Liver (tissue), 9 donors: ENCODE results near the gene PPP2R5A. TPM values are rescaled to one million over a fixed set of nuclear protein-coding genes. Genes with fewer than 3 reads are reported as not detected.
"Not testable (repeated sequence)": the region's sequence is repeated elsewhere in the genome, so short reads cannot be mapped to it uniquely, and the experiment has no call there.

Source experiments
- DNase-seq: peaks from one replicate; pipeline ENCODE4 v3.0.0-alpha.2; 2017; ENCODE audit warnings: low spot score
- H3K27ac ChIP-seq, 2 donors: one replicate each; pipeline ENCODE4 v1.7.0; 2013; ENCODE audit warnings: inconsistent platforms in 2 of 2, low read length in 2 of 2, control low read depth in 1 of 2, low read depth in 1 of 2, mild to moderate bottlenecking in 1 of 2
- H3K27me3 ChIP-seq, 4 donors: one replicate each; pipeline versions ENCODE4 v1.6.1 to v1.7.0; 2013; ENCODE audit warnings: low read length in 3 of 4, inconsistent platforms in 1 of 4, mild to moderate bottlenecking in 1 of 4, moderate library complexity in 1 of 4; ENCODE audit not compliant: control insufficient read depth in 4 of 4, insufficient read depth in 4 of 4
- H3K36me3 ChIP-seq, 4 donors: one replicate each; pipeline versions ENCODE4 v1.6.1 to v1.7.0; 2013; ENCODE audit warnings: low read length in 3 of 4, mild to moderate bottlenecking in 3 of 4, low read depth in 1 of 4, moderate library complexity in 1 of 4; ENCODE audit not compliant: control insufficient read depth in 4 of 4, insufficient read depth in 3 of 4
- H3K4me1 ChIP-seq, 4 donors: one replicate each; pipeline versions ENCODE4 v1.6.1 to v1.7.0; 2013; ENCODE audit warnings: low read length in 3 of 4, mild to moderate bottlenecking in 3 of 4, moderate library complexity in 1 of 4; ENCODE audit not compliant: control insufficient read depth in 4 of 4, insufficient read depth in 4 of 4
- H3K4me3 ChIP-seq, 3 donors: one replicate each; pipeline versions ENCODE4 v1.6.1 to v1.7.0; 2013; ENCODE audit warnings: low read length in 3 of 3, control low read depth in 1 of 3, low read depth in 1 of 3, mild to moderate bottlenecking in 1 of 3
- H3K9ac ChIP-seq, 2 donors: one replicate each; pipeline ENCODE4 v1.7.0; 2013; ENCODE audit warnings: low read length in 2 of 2, mild to moderate bottlenecking in 2 of 2, moderate library complexity in 2 of 2, control low read depth in 1 of 2, low read depth in 1 of 2
- H3K9me3 ChIP-seq, 4 donors: one replicate each; pipeline versions ENCODE4 v1.6.1 to v1.7.0; 2013; ENCODE audit warnings: low read length in 3 of 4; ENCODE audit not compliant: control insufficient read depth in 4 of 4
- CTCF ChIP-seq: fragments of 150-350 bp; IDR thresholded peaks from 2 replicates; pipeline ENCODE4 v1.5.1; 2017; ENCODE audit warnings: improper control_type of control experiment, low read depth, low read length; ENCODE audit not compliant: missing input control
- EGR1 ChIP-seq, 2 donors: IDR thresholded peaks; 2 replicates each; pipeline ENCODE4 v1.6.1; 2016 to 2018; ENCODE audit warnings: antibody characterized with exemption in 2 of 2, low read depth in 2 of 2
- GABPA ChIP-seq, 2 donors: IDR thresholded peaks in 1 of 2; conservative IDR thresholded peaks in 1 of 2; 2 replicates each; pipeline ENCODE4 v1.6.1; 2016; ENCODE audit warnings: antibody characterized with exemption in 2 of 2, mild to moderate bottlenecking in 1 of 2, moderate library complexity in 1 of 2
- RAD21 ChIP-seq, 2 donors: IDR thresholded peaks; 2 replicates each; pipeline ENCODE4 v1.6.1; 2016; ENCODE audit warnings: antibody characterized with exemption in 2 of 2, mild to moderate bottlenecking in 2 of 2
- REST ChIP-seq: IDR thresholded peaks from 2 replicates; pipeline ENCODE4 v1.6.1; 2016; ENCODE audit warnings: antibody characterized with exemption, mild to moderate bottlenecking
- SP1 ChIP-seq: IDR thresholded peaks from 2 replicates; pipeline ENCODE4 v1.6.1; 2018; ENCODE audit warnings: antibody characterized with exemption, mild to moderate bottlenecking
- TAF1 ChIP-seq: conservative IDR thresholded peaks from 2 replicates; pipeline ENCODE4 v1.6.1; 2016; ENCODE audit warnings: antibody characterized with exemption, mild to moderate bottlenecking
- YY1 ChIP-seq: IDR thresholded peaks from 2 replicates; pipeline ENCODE4 v1.6.1; 2016; ENCODE audit warnings: antibody characterized with exemption, mild to moderate bottlenecking
- WGBS: extraction: QIAGEN DNeasy Blood & Tissue Kit; methylation state at CpG from one replicate; pipeline ENCODE4 v1.1.7; 2013; 5-methylcytosine and 5-hydroxymethylcytosine counted together
- polyA plus RNA-seq, 2 donors: library from polyadenylated mRNA; stranded (reverse) in 1 of 2; unstranded in 1 of 2; fragments of 200-250 nt in 1 of 2; fragments of >200 nt in 1 of 2; fragmentation: Nextera tagmentation in 1 of 2; extraction: Ambion mirVana in 1 of 2; gene quantifications; one replicate each; pipeline versions ENCODE4 v1.2.1 to v1.2.3, GENCODE V29; 2013 to 2015
- total RNA-seq, 2 donors: library from RNA; depleted of rRNA; stranded (reverse); fragments of >200 nt; gene quantifications; one replicate each; pipeline ENCODE4 v1.2.3, GENCODE V29; 2014
- TF ChIP-seq, protein P1 (sequence below): IDR thresholded peaks from 2 replicates; pipeline ENCODE4 v1.6.1; 2016; ENCODE audit warnings: antibody characterized with exemption
- donor health status: healthy.
- donor health status: healthy.
- donor health status: healthy.
- donor health status: healthy.
- donor health status: healthy.

PPP2R5A gene
- total and polyA plus RNA-seq, 4 donors, result 22.9 to 40.7 (median 28.5) TPM

DNA sequence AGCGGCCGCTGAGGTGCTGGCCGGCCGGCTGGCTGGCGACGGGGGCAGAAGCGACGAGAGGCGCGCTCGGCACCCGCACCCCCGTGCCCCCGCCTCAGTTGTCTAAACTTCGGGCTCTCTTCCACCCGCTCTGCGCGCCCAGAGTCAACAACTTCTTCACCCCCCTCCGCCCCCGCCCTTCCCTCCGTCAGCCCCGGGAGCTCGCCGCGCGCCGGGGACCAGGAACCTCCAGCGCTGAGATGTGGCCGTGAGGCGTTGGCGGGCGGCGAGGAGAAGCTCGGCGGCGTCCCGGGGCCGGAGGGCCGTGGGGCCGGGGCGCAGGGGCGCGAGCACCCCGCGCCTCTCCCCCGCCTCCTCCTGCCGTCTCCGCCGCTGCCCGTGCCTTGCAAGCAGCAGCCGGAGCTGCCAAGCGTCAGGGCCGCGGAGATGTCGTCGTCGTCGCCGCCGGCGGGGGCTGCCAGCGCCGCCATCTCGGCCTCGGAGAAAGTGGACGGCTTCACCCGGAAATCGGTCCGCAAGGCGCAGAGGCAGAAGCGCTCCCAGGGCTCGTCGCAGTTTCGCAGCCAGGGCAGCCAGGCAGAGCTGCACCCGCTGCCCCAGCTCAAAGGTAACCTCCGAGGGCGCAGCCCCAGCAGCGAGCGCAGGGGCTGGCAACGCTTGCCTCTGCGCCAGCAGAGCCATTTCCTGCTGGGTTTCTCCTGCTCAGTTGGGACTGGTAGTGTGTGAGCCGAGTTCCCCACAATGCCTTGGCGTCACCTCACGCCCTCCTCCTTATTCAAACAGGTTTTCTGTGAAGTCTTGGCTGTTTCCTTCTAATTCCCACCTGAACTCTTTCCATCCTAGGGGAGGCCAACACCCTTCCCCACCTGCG is 710 bp downstream of the PPP2R5A start:
- H3K27me3 ChIP-seq, result no peaks in the 10 kb centered on the region
- peak overlapping the region; percentile 90 to 94 for H3K9ac ChIP-seq
- WGBS, result under 1% methylated on average over 85 of the region's 85 CpGs
- H3K36me3 ChIP-seq, result no peaks in the 10 kb centered on the region
- H3K4me1 ChIP-seq, result peaks cover 2 to 32% (median 22%) of the 10 kb centered on the region in 4 donors
- no peaks in the 10 kb centered on the region for H3K9me3 ChIP-seq
- H3K4me3 ChIP-seq, result peak overlapping the region; percentile 59 to 99 (median 98)
- peak overlapping the region; percentile 97 to 99 for H3K27ac ChIP-seq
- TF ChIP-seq, protein P1, sequence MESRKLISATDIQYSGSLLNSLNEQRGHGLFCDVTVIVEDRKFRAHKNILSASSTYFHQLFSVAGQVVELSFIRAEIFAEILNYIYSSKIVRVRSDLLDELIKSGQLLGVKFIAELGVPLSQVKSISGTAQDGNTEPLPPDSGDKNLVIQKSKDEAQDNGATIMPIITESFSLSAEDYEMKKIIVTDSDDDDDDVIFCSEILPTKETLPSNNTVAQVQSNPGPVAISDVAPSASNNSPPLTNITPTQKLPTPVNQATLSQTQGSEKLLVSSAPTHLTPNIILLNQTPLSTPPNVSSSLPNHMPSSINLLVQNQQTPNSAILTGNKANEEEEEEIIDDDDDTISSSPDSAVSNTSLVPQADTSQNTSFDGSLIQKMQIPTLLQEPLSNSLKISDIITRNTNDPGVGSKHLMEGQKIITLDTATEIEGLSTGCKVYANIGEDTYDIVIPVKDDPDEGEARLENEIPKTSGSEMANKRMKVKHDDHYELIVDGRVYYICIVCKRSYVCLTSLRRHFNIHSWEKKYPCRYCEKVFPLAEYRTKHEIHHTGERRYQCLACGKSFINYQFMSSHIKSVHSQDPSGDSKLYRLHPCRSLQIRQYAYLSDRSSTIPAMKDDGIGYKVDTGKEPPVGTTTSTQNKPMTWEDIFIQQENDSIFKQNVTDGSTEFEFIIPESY, result no peak
- TF ChIP-seq YY1, result peak; percentile 63
- peak; percentile 19 for TF ChIP-seq TAF1
- TF ChIP-seq SP1, result no peak
- no peak for TF ChIP-seq GABPA (IDR thresholded peaks at IDR 0.05 in 1 of 2, conservative IDR thresholded peaks at IDR 0.05 in 1 of 2)
- TF ChIP-seq RAD21 (IDR thresholded peaks at IDR 0.05), result peak in 1 of 2 donors; percentile 43
- peak; percentile 73 for DNase-seq

- WGBS, result under 1% methylated on average over 17 of the region's 17 CpGs
- Histone ChIP-seq H3K9ac (peak overlapping the region; percentile 90 to 94), H3K9me3 (no peaks in the 10 kb centered on the region), H3K4me3 (peak overlapping the region; percentile 59 to 99 (median 98)), H3K27me3 (no peaks in the 10 kb centered on the region), H3K36me3 (no peaks in the 10 kb centered on the region), H3K4me1 (peaks cover 5 to 39% (median 28%) of the 10 kb centered on the region in 4 donors), H3K27ac (peak overlapping the region; percentile 97 to 99)
- TF ChIP-seq TAF1 (peak; percentile 13), REST (peak; percentile 9), EGR1 (IDR thresholded peaks at IDR 0.05; ENCODE audit: low read depth in 2 of 2) (no peak)
- no peak for DNase-seq
These were observed 1.4 kb downstream of the PPP2R5A start for GRCh38 chr1:212286556-212287131.

DNA sequence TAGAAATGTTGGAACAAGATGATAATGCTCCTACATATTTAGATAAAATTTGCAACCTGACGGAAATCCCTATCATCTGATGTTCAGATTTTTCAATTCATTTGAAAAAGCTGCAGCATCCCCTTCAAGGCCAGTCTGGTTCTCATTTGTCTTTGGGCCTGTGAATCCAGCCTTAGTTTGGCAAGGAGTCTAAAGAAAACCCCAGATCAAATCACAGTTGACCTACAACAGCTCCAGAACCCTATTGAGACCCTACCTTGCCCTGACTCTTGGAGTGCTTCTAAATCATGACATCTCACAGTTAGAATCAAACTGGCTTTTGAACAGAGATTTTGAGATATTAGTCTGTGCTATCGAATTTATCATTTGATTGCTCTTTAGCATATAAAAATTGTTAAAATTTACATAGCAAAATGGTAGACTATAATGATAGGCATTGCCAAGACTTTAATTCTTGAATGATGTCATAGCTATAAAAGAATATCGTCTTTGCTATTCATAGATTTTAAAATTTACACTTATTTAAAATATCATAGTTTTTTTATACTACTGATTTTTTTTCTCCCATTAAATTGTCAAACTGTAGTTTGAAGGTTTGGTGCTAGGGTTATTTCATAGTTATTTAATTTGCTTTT is 2.2 kb downstream of the PPP2R5A start:
- Histone ChIP-seq H3K27me3 (no peaks in the 10 kb centered on the region), H3K36me3 (no peaks in the 10 kb centered on the region), H3K4me1 (peaks cover 5 to 47% (median 34%) of the 10 kb centered on the region in 4 donors), H3K4me3 (peak overlapping the region; percentile 59 to 99 (median 98)), H3K27ac (peak overlapping the region; percentile 97 to 99), H3K9ac (peak overlapping the region; percentile 90 to 94), H3K9me3 (no peaks in the 10 kb centered on the region)
- DNase-seq, result no peak
- WGBS, result 26% methylated on average over 3 of the region's 3 CpGs
- TF ChIP-seq YY1 (peak; percentile 62), CTCF (no peak)

- H3K4me1 ChIP-seq, result peaks cover 10 to 53% (median 37%) of the 10 kb centered on the region in 4 donors
- peak overlapping the region in 2 of 3 donors; percentile 7 to 12 for H3K4me3 ChIP-seq
- H3K9me3 ChIP-seq, H3K36me3 ChIP-seq, H3K27me3 ChIP-seq, H3K27ac ChIP-seq, H3K9ac ChIP-seq, DNase-seq: not testable (repeated sequence)
- 87% methylated on average over 9 of the region's 9 CpGs for WGBS
These were observed 2.8 kb downstream of the PPP2R5A start for GRCh38 chr1:212287995-212288394.
